Testis (tissue), 3 donors: ENCODE results near the gene AFF1. TPM values are rescaled to one million over a fixed set of nuclear protein-coding genes. Genes with fewer than 3 reads are reported as not detected.

Experiments used
- DNase-seq: peaks from one replicate; pipeline ENCODE4 v3.0.0-alpha.2; 2019
- H3K27ac ChIP-seq, 2 donors: fragments of 200-600 bp; sonication (generic); one replicate each; pipeline ENCODE4 v1.5.1; 2019
- H3K27me3 ChIP-seq: fragments of 200-600 bp; sonication (generic); one replicate; pipeline ENCODE4 v1.5.1; 2019
- H3K36me3 ChIP-seq: fragments of 200-600 bp; sonication (generic); one replicate; pipeline ENCODE4 v1.5.1; 2017; ENCODE audit warnings: low read depth; ENCODE audit errors: missing control alignments
- H3K4me1 ChIP-seq: fragments of 200-600 bp; sonication (generic); one replicate; pipeline ENCODE4 v1.5.1; 2019
- H3K4me3 ChIP-seq, 2 donors: fragments of 200-600 bp; sonication (generic); one replicate each; pipeline ENCODE4 v1.5.1; 2017 to 2019
- H3K9me3 ChIP-seq: fragments of 200-600 bp; sonication (generic); one replicate; pipeline ENCODE4 v1.5.1; 2017
- CTCF ChIP-seq, 3 experiments: fragments of 450-650 bp in 2 of 3; fragments of 200-600 bp in 1 of 3; sonication (generic) in 1 of 3; IDR thresholded peaks; one replicate each; pipeline ENCODE4 v1.5.1; 2016 to 2019; ENCODE audit warnings: antibody characterized with exemption in 3 of 3, mild to moderate bottlenecking in 2 of 3, moderate library complexity in 1 of 3
- POLR2A ChIP-seq: fragments of 450-650 bp; IDR thresholded peaks from one replicate; pipeline ENCODE4 v1.6.1; 2017; ENCODE audit warnings: antibody characterized with exemption, mild to moderate bottlenecking, moderate library complexity
- WGBS, 2 donors: methylation state at CpG; one replicate each; pipeline ENCODE4 v1.1.5; 2018; 5-methylcytosine and 5-hydroxymethylcytosine counted together
- intact Hi-C: fragments of 100-400 bp; cut with DNase I; formaldehyde crosslinking; loops from one replicate; pipeline ENCODE4 v1.15.1; 2023; ENCODE audit warnings: low total_unique reads
- polyA plus RNA-seq: library from polyadenylated mRNA; stranded (reverse); fragments of 350-450 nt; fragmentation: Illumina TruSeq; extraction: RNeasy Lipid Tissue Mini Kit (QIAGEN cat#74804); gene quantifications from one replicate; pipeline ENCODE4 v1.2.3, GENCODE V29; 2014; ENCODE audit warnings: low read depth, low replicate concordance; ENCODE audit not compliant: insufficient read depth
- total RNA-seq, 2 donors: library from RNA; depleted of rRNA; stranded (reverse); fragments of >200 nt; gene quantifications; one replicate each; pipeline ENCODE4 v1.2.3, GENCODE V29; 2016

Gene AFF1
- total and polyA plus RNA-seq, 3 donors from 2014 or later = 15.8 to 56.8 (median 53.6) TPM

GRCh38 chr4:87003266-87003665, 68.5 kb downstream of the AFF1 start:
- H3K27ac ChIP-seq = no peak overlapping the region
- intact Hi-C loops = loop anchor here (10.0 kb wide), 1 partner anchor 68 kb away; the partner anchor contains the start of gene AFF1
- H3K36me3 ChIP-seq = no peaks in the 10 kb centered on the region
- no peak overlapping the region for H3K4me3 ChIP-seq
- TF ChIP-seq CTCF (IDR thresholded peaks at IDR 0.05) = no peak
- no peak for TF ChIP-seq POLR2A
- peaks cover 10% of the 10 kb centered on the region for H3K4me1 ChIP-seq
- DNase-seq = no peak
- H3K27me3 ChIP-seq = no peaks in the 10 kb centered on the region
- H3K9me3 ChIP-seq = no peaks in the 10 kb centered on the region
- 93 to 95% methylated on average over 2 of the region's 2 CpGs for whole genome bisulfite sequencing, 2 donors

- WGBS, 2 donors = 69 to 77% methylated on average over 1 of the region's 1 CpG
Observed at GRCh38 chr4:87005369-87005689, 70.5 kb downstream of the AFF1 start.

GRCh38 chr4:87005690-87006425, 71.0 kb downstream of the AFF1 start:
- intact Hi-C loops = loop anchor here (10.0 kb wide), 1 partner anchor 71 kb away; the partner anchor contains the start of gene AFF1
- peak; percentile 43 for DNase-seq
- H3K27me3 ChIP-seq = no peaks in the 10 kb centered on the region
- peak overlapping the region; percentile 81 to 88 for H3K4me3 ChIP-seq
- TF ChIP-seq POLR2A = no peak
- no peak for TF ChIP-seq CTCF (IDR thresholded peaks at IDR 0.05)
- peaks cover 23% of the 10 kb centered on the region for H3K4me1 ChIP-seq
- 6 to 8% methylated on average over 16 of the region's 16 CpGs for WGBS, 2 donors
- no peaks in the 10 kb centered on the region for H3K9me3 ChIP-seq
- H3K36me3 ChIP-seq = no peaks in the 10 kb centered on the region
- peak overlapping the region; percentile 92 to 95 for H3K27ac ChIP-seq

More at GRCh38 chr4:87005369-87005689, 70.5 kb downstream of the AFF1 start:
- H3K27me3 ChIP-seq = no peaks in the 10 kb centered on the region
- no peak for DNase-seq
- H3K36me3 ChIP-seq = no peaks in the 10 kb centered on the region
- H3K27ac ChIP-seq = peak overlapping the region in 1 of 2 donors; percentile 92
- intact Hi-C loops = loop anchor here (10.0 kb wide), 1 partner anchor 71 kb away; the partner anchor contains the start of gene AFF1
- TF ChIP-seq POLR2A (no peak), CTCF (IDR thresholded peaks at IDR 0.05) (no peak)
- H3K9me3 ChIP-seq = no peaks in the 10 kb centered on the region
- H3K4me1 ChIP-seq = peaks cover 19% of the 10 kb centered on the region
- H3K4me3 ChIP-seq = no peak overlapping the region

GRCh38 chr4:87006426-87006675, 71.5 kb downstream of the AFF1 start:
- intact Hi-C loops = loop anchor here (10.0 kb wide), 1 partner anchor 72 kb away; the partner anchor contains the start of gene AFF1
- DNase-seq = no peak
- no peaks in the 10 kb centered on the region for H3K9me3 ChIP-seq
- TF ChIP-seq POLR2A = no peak
- peak in 1 of 3 experiments; percentile 26 for TF ChIP-seq CTCF (IDR thresholded peaks at IDR 0.05)
- peaks cover 23% of the 10 kb centered on the region for H3K4me1 ChIP-seq
- no peaks in the 10 kb centered on the region for H3K36me3 ChIP-seq
- WGBS, 2 donors = 0 to 1% methylated on average over 9 of the region's 9 CpGs
- H3K4me3 ChIP-seq = peak overlapping the region; percentile 81 to 88
- peak overlapping the region; percentile 92 to 95 for H3K27ac ChIP-seq
- no peaks in the 10 kb centered on the region for H3K27me3 ChIP-seq
